DMS114 treated with DMSO at 0.1 percent for 48 hours (cell line): ENCODE results near the gene EHD2.
"Not testable (repeated sequence)": the region's sequence is repeated elsewhere in the genome, so short reads cannot be mapped to it uniquely, and the experiment has no call there.

ENCODE experiments used
- DNase-seq: peaks from one replicate; lab custom pipeline; 2025; ENCODE audit not compliant: unreplicated experiment; lab: John Stamatoyannopoulos, UW

EHD2 gene

GRCh38 chr19:47765523-47766358 lies 52.5 kb downstream of the EHD2 start:
- DNase-seq = no peak

GRCh38 chr19:47766359-47766620 lies 53.1 kb downstream of the EHD2 start:
- DNase-seq = no peak

GRCh38 chr19:47766670-47767069 lies 53.4 kb downstream of the EHD2 start:
- no peak for DNase-seq

GRCh38 chr19:47767349-47767748 lies 54.1 kb downstream of the EHD2 start:
- DNase-seq = no peak

- no peak for DNase-seq
Measured at GRCh38 chr19:47768604-47769003, 55.4 kb downstream of the EHD2 start.

GRCh38 chr19:47769534-47769933 lies 56.3 kb downstream of the EHD2 start:
- DNase-seq = no peak

- DNase-seq = not testable (repeated sequence)
Measured at GRCh38 chr19:47771291-47771690, 58.1 kb downstream of the EHD2 start.

- no peak for DNase-seq
Measured at GRCh38 chr19:47776568-47776967, 63.3 kb downstream of the EHD2 start.

GRCh38 chr19:47777245-47778048 lies 64.2 kb downstream of the EHD2 start:
- not testable (repeated sequence) for DNase-seq

- DNase-seq = no peak
Measured at GRCh38 chr19:47778049-47778953, 65.1 kb downstream of the EHD2 start, which contains the start of gene SELENOW. Gene SELENOW (plus strand): TSS chr19:47778703. CDS start chr19:47778786, 83 bp downstream.

GRCh38 chr19:47778954-47779351 lies 65.7 kb downstream of the EHD2 start:
- no peak for DNase-seq

GRCh38 chr19:47779524-47780214 lies 66.4 kb downstream of the EHD2 start:
- DNase-seq = no peak

- DNase-seq = no peak
Measured at GRCh38 chr19:47780215-47780551, 67.0 kb downstream of the EHD2 start.

- no peak for DNase-seq
Measured at GRCh38 chr19:47781590-47782262, 68.5 kb downstream of the EHD2 start.

GRCh38 chr19:47786566-47786965 lies 73.3 kb downstream of the EHD2 start:
- DNase-seq = no peak

- DNase-seq = not testable (repeated sequence)
Measured at GRCh38 chr19:47787307-47787706, 74.1 kb downstream of the EHD2 start.

- DNase-seq = not testable (repeated sequence)
Measured at GRCh38 chr19:47789811-47790210, 76.6 kb downstream of the EHD2 start.

- DNase-seq = peak; percentile 31
Measured at GRCh38 chr19:47790398-47790814, 77.2 kb downstream of the EHD2 start.

- no peak for DNase-seq
Measured at GRCh38 chr19:47792616-47793015, 79.4 kb downstream of the EHD2 start.
